Measurements from ENCODE around the gene FSIP2. TPM values are rescaled to one million over a fixed set of nuclear protein-coding genes. Genes with fewer than 3 reads are reported as not detected.
"Not testable (repeated sequence)": the region's sequence is repeated elsewhere in the genome, so short reads cannot be mapped to it uniquely, and the experiment has no call there.

FSIP2 gene
- total RNA-seq, 4 donors from 2014 or later = under 0.01 to 4.3 (median 1.2) TPM

GRCh38 chr2:185859506-185859905 lies 120.9 kb downstream of the FSIP2 start:
- intact Hi-C loops (cut with DNase I; ENCODE audit: low total_unique reads) = no loop called here
- Histone ChIP-seq H3K4me3 (no peak overlapping the region), H3K27me3 (no peaks in the 10 kb centered on the region), H3K27ac (no peak overlapping the region), H3K36me3 (no peaks in the 10 kb centered on the region), H3K4me1 (no peaks in the 10 kb centered on the region), H3K9me3 (no peaks in the 10 kb centered on the region)
- TF ChIP-seq CTCF (IDR thresholded peaks at IDR 0.05) (no peak), POLR2A (IDR thresholded peaks at IDR 0.05) (no peak)
- DNase-seq = no peak

- no peak for DNase-seq
- no peak overlapping the region for H3K4me3 ChIP-seq
- no peaks in the 10 kb centered on the region for H3K9me3 ChIP-seq
- intact Hi-C loops (cut with DNase I; ENCODE audit: low total_unique reads) = no loop called here
- no peak overlapping the region for H3K27ac ChIP-seq
- H3K27me3 ChIP-seq = no peaks in the 10 kb centered on the region
- no peaks in the 10 kb centered on the region for H3K36me3 ChIP-seq
- TF ChIP-seq POLR2A (IDR thresholded peaks at IDR 0.05) (no peak), CTCF (IDR thresholded peaks at IDR 0.05) (no peak)
- H3K4me1 ChIP-seq = no peaks in the 10 kb centered on the region
Observed at GRCh38 chr2:185860321-185860720, 121.7 kb downstream of the FSIP2 start.

- Histone ChIP-seq H3K27ac (no peak overlapping the region), H3K4me1 (no peaks in the 10 kb centered on the region), H3K27me3 (no peaks in the 10 kb centered on the region), H3K9me3 (no peaks in the 10 kb centered on the region), H3K4me3 (no peak overlapping the region), H3K36me3 (no peaks in the 10 kb centered on the region)
- TF ChIP-seq CTCF (IDR thresholded peaks at IDR 0.05) = no peak
- TF ChIP-seq POLR2A (IDR thresholded peaks at IDR 0.05) = no peak
- intact Hi-C loops (cut with DNase I; ENCODE audit: low total_unique reads) = no loop called here
- no peak for DNase-seq
Observed at GRCh38 chr2:185862657-185863398, 124.2 kb downstream of the FSIP2 start.

- H3K9me3 ChIP-seq; H3K27me3 ChIP-seq; DNase-seq; H3K4me3 ChIP-seq; H3K4me1 ChIP-seq; intact Hi-C loops (cut with DNase I; ENCODE audit: low total_unique reads); H3K27ac ChIP-seq; H3K36me3 ChIP-seq: not testable (repeated sequence)
Observed at GRCh38 chr2:185864468-185865260, 126.1 kb downstream of the FSIP2 start.

- no peak for DNase-seq
- Histone ChIP-seq H3K27ac (no peak overlapping the region), H3K4me1 (no peaks in the 10 kb centered on the region), H3K27me3 (no peaks in the 10 kb centered on the region), H3K36me3 (peaks cover 0 to 5% of the 10 kb centered on the region in 2 donors), H3K4me3 (no peak overlapping the region), H3K9me3 (no peaks in the 10 kb centered on the region)
- intact Hi-C loops (cut with DNase I; ENCODE audit: low total_unique reads) = no loop called here
- TF ChIP-seq CTCF (IDR thresholded peaks at IDR 0.05) = no peak
- no peak for TF ChIP-seq POLR2A (IDR thresholded peaks at IDR 0.05)
Observed at GRCh38 chr2:185875136-185875931, 136.7 kb downstream of the FSIP2 start.
